ENCODE measurements around the gene SLC25A30. TPM values are rescaled to one million over a fixed set of nuclear protein-coding genes. Genes with fewer than 3 reads are reported as not detected.

SLC25A30 gene
- total and polyA plus RNA-seq, 8 donors = 2.9 to 51.9 (median 7.3) TPM

DNA sequence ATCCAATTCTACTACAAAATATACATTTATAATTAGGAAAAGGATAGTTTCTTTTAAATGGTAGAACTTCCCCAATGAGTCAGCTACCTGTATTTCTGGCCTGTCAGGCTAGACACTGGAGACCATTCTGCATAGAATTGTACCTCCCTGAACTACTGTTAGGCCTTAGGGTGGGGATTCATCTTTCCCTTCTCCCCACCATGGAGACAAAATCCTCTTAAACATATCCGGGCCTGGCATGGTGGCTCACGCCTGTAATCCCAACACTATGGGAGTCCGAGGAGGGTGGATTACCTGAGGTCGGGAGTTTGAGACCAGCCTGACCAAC lies 52.7 kb downstream of the SLC25A30 start:
- Histone ChIP-seq H3K9me3 (no peaks in the 10 kb centered on the region), H3K4me3 (no peak overlapping the region), H3K27ac (no peak overlapping the region), H3K4me1 (peaks cover 3 to 25% (median 8%) of the 10 kb centered on the region in 4 donors), H3K27me3 (no peaks in the 10 kb centered on the region), H3K36me3 (peaks cover 0 to 44% (median 25%) of the 10 kb centered on the region in 4 donors)
- intact Hi-C loops (cut with DNase I; ENCODE audit: low total_unique reads) = no loop called here
- DNase-seq = no peak
- no peak for TF ChIP-seq POLR2AphosphoS5 (IDR thresholded peaks at IDR 0.05)
- no peak for TF ChIP-seq EP300 (IDR thresholded peaks at IDR 0.05)
- no peak for TF ChIP-seq POLR2A (IDR thresholded peaks at IDR 0.05)
- TF ChIP-seq, protein P1, sequence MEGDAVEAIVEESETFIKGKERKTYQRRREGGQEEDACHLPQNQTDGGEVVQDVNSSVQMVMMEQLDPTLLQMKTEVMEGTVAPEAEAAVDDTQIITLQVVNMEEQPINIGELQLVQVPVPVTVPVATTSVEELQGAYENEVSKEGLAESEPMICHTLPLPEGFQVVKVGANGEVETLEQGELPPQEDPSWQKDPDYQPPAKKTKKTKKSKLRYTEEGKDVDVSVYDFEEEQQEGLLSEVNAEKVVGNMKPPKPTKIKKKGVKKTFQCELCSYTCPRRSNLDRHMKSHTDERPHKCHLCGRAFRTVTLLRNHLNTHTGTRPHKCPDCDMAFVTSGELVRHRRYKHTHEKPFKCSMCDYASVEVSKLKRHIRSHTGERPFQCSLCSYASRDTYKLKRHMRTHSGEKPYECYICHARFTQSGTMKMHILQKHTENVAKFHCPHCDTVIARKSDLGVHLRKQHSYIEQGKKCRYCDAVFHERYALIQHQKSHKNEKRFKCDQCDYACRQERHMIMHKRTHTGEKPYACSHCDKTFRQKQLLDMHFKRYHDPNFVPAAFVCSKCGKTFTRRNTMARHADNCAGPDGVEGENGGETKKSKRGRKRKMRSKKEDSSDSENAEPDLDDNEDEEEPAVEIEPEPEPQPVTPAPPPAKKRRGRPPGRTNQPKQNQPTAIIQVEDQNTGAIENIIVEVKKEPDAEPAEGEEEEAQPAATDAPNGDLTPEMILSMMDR (IDR thresholded peaks at IDR 0.05) = no peak
- 91 to 100% (median 97%) methylated on average over 4 of the region's 4 CpGs for WGBS, 5 donors

DNA sequence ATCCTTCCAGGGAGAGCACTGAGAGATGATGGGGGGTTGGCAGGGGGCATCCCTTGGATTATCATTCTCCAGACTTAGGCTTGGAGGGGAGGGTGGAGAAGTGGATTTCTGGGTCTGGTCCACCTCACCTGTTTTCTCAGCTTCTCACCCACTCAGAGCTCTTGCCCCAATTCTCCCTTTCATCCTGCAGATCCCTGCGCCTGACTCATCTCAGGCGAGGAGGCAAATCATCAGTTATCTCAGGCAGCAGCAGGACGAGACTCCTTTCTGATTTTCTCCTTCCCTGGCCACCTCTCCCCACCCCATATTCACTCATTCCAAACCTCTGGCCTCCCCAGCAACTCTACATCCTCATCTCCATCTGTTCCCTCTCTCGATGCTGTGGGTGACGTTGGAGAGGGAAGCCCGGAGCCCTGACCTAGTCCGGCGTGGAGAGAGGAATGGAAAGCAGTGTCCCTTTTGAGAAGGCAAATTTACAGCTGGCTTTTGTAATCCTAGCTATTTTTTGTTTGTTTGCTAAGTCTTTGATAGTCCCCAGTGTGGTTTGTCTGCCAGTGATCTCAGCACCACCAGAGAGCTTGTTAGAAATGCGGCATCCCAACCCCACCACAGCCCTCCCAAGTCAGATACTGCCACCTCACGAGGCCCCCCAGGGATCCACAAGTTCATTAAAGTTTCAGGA lies 53.2 kb downstream of the SLC25A30 start:
- no peaks in the 10 kb centered on the region for H3K9me3 ChIP-seq
- peaks cover 0 to 25% (median 8%) of the 10 kb centered on the region in 4 donors for H3K4me1 ChIP-seq
- whole genome bisulfite sequencing, 5 donors = 84 to 92% (median 90%) methylated on average over 10 of the region's 10 CpGs
- H3K36me3 ChIP-seq = peaks cover 0 to 49% (median 30%) of the 10 kb centered on the region in 4 donors
- TF ChIP-seq EP300 (IDR thresholded peaks at IDR 0.05) (no peak), POLR2AphosphoS5 (IDR thresholded peaks at IDR 0.05) (no peak), POLR2A (IDR thresholded peaks at IDR 0.05) (no peak)
- TF ChIP-seq, protein P1 (IDR thresholded peaks at IDR 0.05) = no peak
- no peak overlapping the region for H3K4me3 ChIP-seq
- no peak for DNase-seq
- no peaks in the 10 kb centered on the region for H3K27me3 ChIP-seq
- intact Hi-C loops (cut with DNase I; ENCODE audit: low total_unique reads) = no loop called here
- H3K27ac ChIP-seq = no peak overlapping the region

DNA sequence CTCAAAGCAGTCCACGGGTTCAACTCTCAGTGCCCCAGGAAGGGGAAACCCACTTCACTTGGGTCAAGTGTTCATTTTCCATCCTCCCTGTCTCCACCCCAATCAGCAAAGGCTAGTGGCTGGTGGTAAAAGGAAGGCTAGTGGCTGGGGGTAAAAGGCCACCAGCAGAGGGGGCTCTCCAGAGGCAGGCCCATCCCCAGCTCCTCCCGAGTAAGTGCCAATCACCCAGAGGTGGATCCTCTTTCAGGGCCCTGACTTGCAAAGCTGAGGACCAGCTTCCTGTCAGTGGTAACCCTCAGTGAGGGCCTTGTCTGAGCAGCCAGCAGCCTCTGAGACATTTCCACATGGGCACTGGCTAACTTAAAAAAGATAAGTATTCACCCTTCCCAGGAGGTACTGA lies 55.2 kb downstream of the SLC25A30 start:
- Histone ChIP-seq H3K4me3 (no peak overlapping the region), H3K36me3 (peaks cover 0 to 62% (median 41%) of the 10 kb centered on the region in 4 donors), H3K27ac (no peak overlapping the region), H3K27me3 (no peaks in the 10 kb centered on the region), H3K9me3 (no peaks in the 10 kb centered on the region), H3K4me1 (peaks cover 0 to 13% (median 3%) of the 10 kb centered on the region in 4 donors)
- TF ChIP-seq POLR2AphosphoS5 (IDR thresholded peaks at IDR 0.05) = no peak
- TF ChIP-seq EP300 (IDR thresholded peaks at IDR 0.05) = no peak
- TF ChIP-seq POLR2A (IDR thresholded peaks at IDR 0.05) = no peak
- TF ChIP-seq, protein P1 (IDR thresholded peaks at IDR 0.05) = no peak
- no peak for DNase-seq
- 76 to 94% (median 89%) methylated on average over 2 of the region's 2 CpGs for WGBS, 5 donors
- intact Hi-C loops (cut with DNase I; ENCODE audit: low total_unique reads) = no loop called here

DNA sequence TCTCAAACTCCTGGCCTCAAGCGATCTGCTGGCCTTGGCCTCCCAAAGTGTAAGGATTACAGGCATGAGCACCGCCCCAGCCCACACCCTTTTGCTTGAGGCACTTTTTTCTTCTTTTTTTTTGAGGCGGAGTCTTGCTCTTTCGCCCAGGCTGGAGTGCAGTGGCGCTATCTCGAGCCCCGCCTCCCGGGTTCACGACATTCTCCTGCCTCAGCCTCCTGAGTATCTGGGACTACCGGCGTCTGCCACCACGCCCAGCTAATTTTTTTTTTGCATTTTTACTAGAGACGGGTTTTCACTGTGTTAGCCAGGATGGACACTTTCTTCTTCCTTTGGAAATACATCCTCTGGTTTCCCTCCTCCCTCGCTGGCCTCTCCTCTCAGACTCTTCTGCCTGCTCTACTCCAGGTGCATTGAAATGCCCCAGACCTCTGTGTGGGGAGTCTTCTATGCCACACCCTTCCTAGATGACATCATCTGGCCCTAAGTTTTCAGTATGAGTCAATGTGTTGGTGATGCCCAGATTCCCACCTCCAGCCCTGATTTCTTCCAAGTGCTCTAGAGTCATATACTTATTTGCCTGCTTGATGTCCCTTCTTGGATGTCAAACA lies 56.5 kb downstream of the SLC25A30 start:
- Histone ChIP-seq H3K4me3 (no peak overlapping the region), H3K4me1 (peaks cover 0 to under 1% (median 0%) of the 10 kb centered on the region in 4 donors), H3K27ac (no peak overlapping the region), H3K9me3 (no peaks in the 10 kb centered on the region), H3K27me3 (no peaks in the 10 kb centered on the region), H3K36me3 (peaks cover 0 to 74% (median 50%) of the 10 kb centered on the region in 4 donors)
- TF ChIP-seq POLR2A (IDR thresholded peaks at IDR 0.05) = no peak
- TF ChIP-seq, protein P1 (IDR thresholded peaks at IDR 0.05) = no peak
- no peak for TF ChIP-seq POLR2AphosphoS5 (IDR thresholded peaks at IDR 0.05)
- TF ChIP-seq EP300 (IDR thresholded peaks at IDR 0.05) = no peak
- 89 to 97% (median 95%) methylated on average over 13 to 14 of the region's 14 CpGs for WGBS, 5 donors
- no peak for DNase-seq
- intact Hi-C loops (cut with DNase I; ENCODE audit: low total_unique reads) = no loop called here

All from stomach (tissue), 9 donors.